A549 (cell line): Measurements from ENCODE around the gene PGF. TPM values are rescaled to one million over a fixed set of nuclear protein-coding genes. Genes with fewer than 3 reads are reported as not detected.

Experiments used
- ATAC-seq, 2 experiments: fragments of 200-7000 bp in 1 of 2; fragments of >200 bp in 1 of 2; cut with Nextera tagmentation in 1 of 2; cut with Tn5 transposase in 1 of 2; 3 replicates each; pipeline versions ENCODE4 v1.8.0 to v1.9.1; 2018 to 2020; ENCODE audit warnings: mild to moderate bottlenecking in 1 of 2, moderate library complexity in 1 of 2
- CTCF ChIA-PET: fragments of 300-600 bp; sonication (Branson Sonifier 250); formaldehyde crosslinking; extraction: SDS; loops from one replicate; lab custom pipeline; 2021; ENCODE audit warnings: antibody characterized with exemption, inconsistent platforms; lab: Yijun Ruan, JAX
- POLR2A ChIA-PET: fragments of 350-600 bp; formaldehyde crosslinking; extraction: SDS; loops from one replicate; lab custom pipeline; 2021; ENCODE audit warnings: antibody characterized with exemption, inconsistent platforms; lab: Yijun Ruan, JAX
- DNase-seq, 2 experiments: peaks; one replicate each; pipeline versions ENCODE4 v3.0.0 to v3.0.0-alpha.2; 2011 to 2016; ENCODE audit warnings: low read depth in 1 of 2, low spot score in 1 of 2
- FAIRE-seq: peaks from 2 replicates; lab custom pipeline; 2011; peaks lifted over from hg19 to GRCh38; lab: Jason Lieb, UNC
- H3K27ac ChIP-seq, 2 experiments: fragments of >200 bp; sonication (Bioruptor Twin); formaldehyde crosslinking; 3 replicates each; pipeline ENCODE4 v1.5.1; 2016 to 2017
- H3K4me1 ChIP-seq: fragments of >200 bp; sonication (Bioruptor Twin); formaldehyde crosslinking; 3 replicates; pipeline ENCODE4 v1.6.1; 2016
- H3K4me2 ChIP-seq: fragments of >200 bp; sonication (Bioruptor Twin); formaldehyde crosslinking; 3 replicates; pipeline ENCODE4 v1.6.1; 2016
- H3K4me3 ChIP-seq: fragments of >200 bp; sonication (Bioruptor Twin); formaldehyde crosslinking; 3 replicates; pipeline ENCODE4 v1.5.1; 2016
- H3K9me3 ChIP-seq: fragments of >200 bp; sonication (Bioruptor Twin); formaldehyde crosslinking; 3 replicates; pipeline ENCODE4 v1.6.1; 2016
- ATOH8 ChIP-seq: fragments of 250-450 bp; sonication (Bioruptor Pico); IDR thresholded peaks from 2 replicates; pipeline ENCODE4 v1.5.0; 2020; ENCODE audit warnings: low read depth, mild to moderate bottlenecking, moderate library complexity
- CBX2 ChIP-seq: fragments of 200-600 bp; sonication (generic); IDR thresholded peaks from 2 replicates; pipeline ENCODE4 v1.6.1; 2016; ENCODE audit warnings: low read depth, mild to moderate bottlenecking, borderline replicate concordance
- EP300 ChIP-seq, 2 experiments: fragments of >200 bp; sonication (Bioruptor Twin); formaldehyde crosslinking; IDR thresholded peaks; 2 replicates in 1 of 2; 3 replicates in 1 of 2; pipeline ENCODE4 v1.6.1; 2016 to 2017
- ESRRA ChIP-seq: fragments of 150-350 bp; IDR thresholded peaks from 2 replicates; pipeline ENCODE4 v1.6.1; 2014; ENCODE audit warnings: mild to moderate bottlenecking, low read length, borderline replicate concordance
- FOSB ChIP-seq: fragments of 250-450 bp; sonication (Bioruptor Pico); IDR thresholded peaks from 2 replicates; pipeline ENCODE4 v1.5.0; 2020; ENCODE audit warnings: mild to moderate bottlenecking, moderate library complexity
- HES2 ChIP-seq: fragments of >200 bp; sonication (Bioruptor Twin); formaldehyde crosslinking; IDR thresholded peaks from 2 replicates; pipeline ENCODE4 v1.6.1; 2016
- HMGXB4 ChIP-seq: fragments of 250-450 bp; sonication (Bioruptor Pico); IDR thresholded peaks from 2 replicates; pipeline ENCODE4 v1.5.0; 2021; ENCODE audit warnings: mild to moderate bottlenecking, moderate library complexity, borderline replicate concordance
- HOXB5 ChIP-seq: fragments of 250-450 bp; sonication (Bioruptor Pico); IDR thresholded peaks from 2 replicates; pipeline ENCODE4 v1.5.0; 2020; ENCODE audit warnings: mild to moderate bottlenecking, moderate library complexity
- MAFK ChIP-seq: fragments of 450-650 bp; IDR thresholded peaks from 2 replicates; pipeline ENCODE4 v1.6.1; 2014; ENCODE audit not compliant: partially characterized antibody
- NPAS2 ChIP-seq: fragments of 250-450 bp; sonication (Bioruptor Pico); IDR thresholded peaks from 2 replicates; pipeline ENCODE4 v1.8.0; 2022; ENCODE audit warnings: mild to moderate bottlenecking, moderate library complexity, borderline replicate concordance
- PBX3 ChIP-seq: IDR thresholded peaks from 2 replicates; pipeline ENCODE4 v1.6.1; 2012
- PHF8 ChIP-seq: fragments of 200-600 bp; sonication (generic); IDR thresholded peaks from 2 replicates; pipeline ENCODE4 v1.6.1; 2016; ENCODE audit warnings: low read depth, mild to moderate bottlenecking, antibody characterized with exemption, moderate library complexity, borderline replicate concordance
- RAD21 ChIP-seq, 2 experiments: fragments of >200 bp in 1 of 2; sonication (Bioruptor Twin) in 1 of 2; formaldehyde crosslinking in 1 of 2; IDR thresholded peaks in 1 of 2; conservative IDR thresholded peaks in 1 of 2; 2 replicates in 1 of 2; 3 replicates in 1 of 2; pipeline ENCODE4 v1.6.1; 2012 to 2018; ENCODE audit warnings: inconsistent platforms in 1 of 2
- REST ChIP-seq: fragments of 200-600 bp; sonication (generic); IDR thresholded peaks from 2 replicates; pipeline ENCODE4 v1.6.1; 2016; ENCODE audit warnings: antibody characterized with exemption, mild to moderate bottlenecking, moderate library complexity
- TFCP2L1 ChIP-seq: fragments of 250-450 bp; sonication (Bioruptor Pico); IDR thresholded peaks from 2 replicates; pipeline ENCODE4 v1.5.0; 2021; ENCODE audit warnings: mild to moderate bottlenecking
- ZFP36 ChIP-seq: fragments of 450-650 bp; IDR thresholded peaks from 2 replicates; pipeline ENCODE4 v1.6.1; 2014; ENCODE audit warnings: borderline replicate concordance; ENCODE audit not compliant: partially characterized antibody
- ZNF302 ChIP-seq: fragments of 250-450 bp; sonication (Bioruptor Pico); IDR thresholded peaks from 2 replicates; pipeline ENCODE4 v1.9.0; 2021; ENCODE audit warnings: inconsistent platforms, mild to moderate bottlenecking, moderate library complexity
- ZSCAN20 ChIP-seq: fragments of 250-450 bp; sonication (Bioruptor Pico); IDR thresholded peaks from 2 replicates; pipeline ENCODE4 v1.8.0; 2022; ENCODE audit warnings: mild to moderate bottlenecking, moderate library complexity
- WGBS: methylation state at CpG from one replicate; pipeline ENCODE4 v1.1.6; 2017; ENCODE audit errors: missing lambda C conversion rate; 5-methylcytosine and 5-hydroxymethylcytosine counted together
- polyA plus RNA-seq, 4 experiments: library from polyadenylated mRNA; depleted of rRNA in 3 of 4; stranded (reverse); fragments of >200 nt; fragmentation: RNase III in 1 of 4; extraction: RNeasy Plus Mini Kit Qiagen cat#74134 plus additional on column Dnase treatment in 1 of 4; gene quantifications; 2 replicates in 3 of 4; 3 replicates in 1 of 4; pipeline ENCODE4 v1.2.3, GENCODE V29; 2011 to 2017

Gene PGF
- polyA plus RNA-seq, 2 of the 4 experiments (the other 2 are of a cell fraction): 0.63 to 1.1 TPM

GRCh38 chr14:74942608-74943007, 12.8 kb downstream of the PGF start (continued):
- TF ChIP-seq REST: no peak
- no peak for TF ChIP-seq HES2

- TF ChIP-seq ESRRA (no peak), HES2 (no peak), RAD21 (conservative IDR thresholded peaks at IDR 0.05 in 1 of 2, IDR thresholded peaks at IDR 0.05 in 1 of 2) (no peak), EP300 (IDR thresholded peaks at IDR 0.05) (no peak), PHF8 (no peak), HMGXB4 (CRISPR knock-in tag) (no peak), ZNF302 (CRISPR knock-in tag) (no peak), ATOH8 (CRISPR knock-in tag) (no peak), NPAS2 (CRISPR knock-in tag) (no peak), MAFK (no peak), CBX2 (no peak), ZFP36 (no peak), TFCP2L1 (no peak), FOSB (CRISPR knock-in tag) (no peak)
- TF ChIP-seq, all 56 proteins: peak for 0
- H3K4me3 ChIP-seq: no peak overlapping the region
- CTCF ChIA-PET: interaction anchor here (1.4 to 7.9 kb wide), 4 partner anchors 15 to 330 kb away, joined by 3 to 105 read pairs (median 26); partner anchors contain the start of genes LTBP2 and PGF
- H3K4me1 ChIP-seq: peaks cover 23% of the 10 kb centered on the region
- no peak overlapping the region for H3K4me2 ChIP-seq
- no peaks in the 10 kb centered on the region for H3K9me3 ChIP-seq
- no peak overlapping the region for H3K27ac ChIP-seq
- no peak for ATAC-seq
- WGBS: 86% methylated on average over 12 of the region's 12 CpGs
- POLR2A ChIA-PET: interaction anchor here (0.6 to 1.0 kb wide), 2 partner anchors 13 to 164 kb away, joined by 3 to 4 read pairs; partner anchors contain the start of gene PGF
- FAIRE-seq: no peak
- no peak for DNase-seq
Measured at GRCh38 chr14:74942181-74942580, 13.2 kb downstream of the PGF start.

GRCh38 chr14:74941676-74942097, 13.7 kb downstream of the PGF start:
- no peak overlapping the region for H3K4me2 ChIP-seq
- DNase-seq: no peak
- CTCF ChIA-PET: interaction anchor here (0.6 to 7.9 kb wide), 6 partner anchors 15 to 329 kb away, joined by 3 to 105 read pairs (median 7); partner anchors contain the start of genes LTBP2 and PGF
- H3K27ac ChIP-seq: no peak overlapping the region
- ATAC-seq: no peak
- POLR2A ChIA-PET: interaction anchor here (1.0 kb wide), 1 partner anchor 14 kb away, joined by 3 read pairs; the partner anchor contains the start of gene PGF
- peaks cover 23% of the 10 kb centered on the region for H3K4me1 ChIP-seq
- WGBS: 76% methylated on average over 12 of the region's 13 CpGs
- H3K4me3 ChIP-seq: no peak overlapping the region
- H3K9me3 ChIP-seq: no peaks in the 10 kb centered on the region
- no peak for FAIRE-seq
- no peak for TF ChIP-seq ZSCAN20 (CRISPR knock-in tag)
- TF ChIP-seq PBX3: no peak
- TF ChIP-seq ZFP36: no peak
- no peak for TF ChIP-seq ATOH8 (CRISPR knock-in tag)
- no peak for TF ChIP-seq REST
- no peak for TF ChIP-seq HOXB5 (CRISPR knock-in tag)
- TF ChIP-seq ESRRA: no peak
